Measurements from ENCODE around the gene OGFOD3. TPM values are rescaled to one million over a fixed set of nuclear protein-coding genes. Genes with fewer than 3 reads are reported as not detected.

OGFOD3 gene
- total RNA-seq, 1 donor from 2014 or later, result 63.9 TPM

DNA sequence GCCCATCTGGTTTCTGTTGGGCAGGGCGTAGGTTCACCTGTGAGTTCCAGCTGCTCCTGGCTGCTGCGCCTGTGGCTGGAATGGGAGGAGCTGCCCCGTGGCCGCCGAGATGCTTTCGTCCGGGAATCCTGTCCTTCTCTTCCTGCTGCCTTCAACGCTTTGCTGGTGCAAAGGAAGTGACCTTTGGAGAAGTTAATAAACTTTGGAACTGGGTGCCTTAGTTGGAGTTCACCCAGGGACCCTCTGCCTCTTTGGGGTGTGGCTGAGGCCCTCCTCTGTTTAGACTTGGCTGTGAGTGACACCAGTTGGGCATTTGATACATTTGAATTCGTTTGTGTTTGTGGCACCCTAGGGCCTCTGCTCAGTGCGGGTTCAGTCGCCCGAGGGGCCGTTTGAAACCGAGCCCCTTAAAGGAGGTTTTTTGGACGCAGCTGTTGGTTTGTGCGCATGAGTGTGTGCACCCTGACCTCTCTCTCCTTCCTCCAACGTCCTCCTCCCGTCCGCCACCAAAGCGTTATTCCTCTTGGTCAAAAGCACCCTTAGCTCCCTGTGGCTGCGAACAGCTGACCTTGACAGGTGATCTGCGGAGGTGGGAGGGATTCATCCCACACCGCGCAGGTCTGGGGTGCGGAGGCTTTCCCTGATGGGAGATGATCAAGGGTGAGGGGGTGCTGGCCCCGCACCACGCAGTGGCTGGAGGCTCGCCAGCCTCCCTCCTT lies 75.9 kb downstream of the OGFOD3 start:
- no peak for DNase-seq (ENCODE audit: low read depth)
- H3K4me3 ChIP-seq (ENCODE audit: low read depth, low read length), result no peak overlapping the region
- TF ChIP-seq CTCF (conservative IDR thresholded peaks at IDR 0.05; ENCODE audit: low read depth, low read length), result no peak

DNA sequence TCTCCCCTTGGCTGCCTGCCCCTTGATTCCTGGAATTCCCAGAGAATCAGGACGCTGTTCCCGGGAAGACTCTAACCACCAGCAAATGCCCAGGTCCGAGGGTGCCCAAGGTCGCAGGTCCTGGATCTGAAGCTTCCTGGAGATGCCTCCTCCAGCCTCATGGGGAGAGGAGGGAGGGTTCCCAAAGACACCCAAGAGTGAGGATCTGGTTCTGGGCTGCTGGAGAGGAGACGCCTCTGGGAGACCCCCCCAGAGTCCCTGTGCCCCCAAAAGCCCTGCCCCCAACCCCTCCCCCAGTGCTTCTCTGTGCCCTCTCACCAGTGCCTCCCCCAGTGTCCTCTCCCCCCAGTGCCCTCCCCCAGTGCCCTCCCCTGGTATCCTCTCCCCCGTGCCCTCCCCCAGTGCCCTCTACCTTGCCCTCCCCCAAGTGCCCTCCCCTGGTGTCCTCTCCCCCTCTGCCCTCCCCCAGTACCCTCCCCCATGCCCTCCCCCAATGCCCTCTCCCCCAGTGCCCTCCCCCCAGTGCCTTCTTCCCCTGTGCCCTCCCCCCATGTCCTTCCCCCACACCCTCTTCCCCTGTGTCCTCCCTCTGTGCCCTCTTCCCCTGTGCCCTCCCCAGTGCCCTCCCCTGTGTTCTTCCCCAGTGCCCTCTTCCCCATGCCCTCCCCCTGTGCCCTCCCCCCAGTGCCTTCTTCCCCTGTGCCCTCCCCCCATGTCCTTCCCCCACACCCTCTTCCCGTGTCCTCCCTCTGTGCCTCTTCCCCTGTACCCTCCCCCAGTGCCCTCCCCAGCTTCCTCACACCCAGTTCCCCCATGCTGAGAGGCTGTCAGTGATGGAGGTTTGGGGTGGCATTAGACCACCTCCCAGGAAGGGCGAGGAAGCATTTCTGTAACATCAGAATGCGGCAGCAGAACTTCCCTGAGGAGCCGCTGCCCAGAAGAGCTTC lies 78.5 kb downstream of the OGFOD3 start:
- no peak for DNase-seq (ENCODE audit: low read depth)
- no peak for TF ChIP-seq CTCF (conservative IDR thresholded peaks at IDR 0.05; ENCODE audit: low read depth, low read length)
- H3K4me3 ChIP-seq (ENCODE audit: low read depth, low read length), result peak overlapping the region; percentile 46

Other genes starting within 250 kb of the OGFOD3 start
- gene CCDC57, start 205.7 kb downstream of the OGFOD3 start, total RNA-seq, result 10.5 and 10.8 TPM in 2 replicates
- gene SLC16A3, start 189.5 kb downstream of the OGFOD3 start, total RNA-seq, result 169 and 190 TPM in 2 replicates
- 32.0 and 54.1 TPM in 2 replicates for gene CSNK1D, start 144.9 kb downstream of the OGFOD3 start, total RNA-seq
- gene CD7, start 101.0 kb downstream of the OGFOD3 start, total RNA-seq, result not detected in 2 replicates
- gene SECTM1, start 84.8 kb downstream of the OGFOD3 start, total RNA-seq, result 0.75 and 1.9 TPM in 2 replicates
- gene TEX19, start 59.3 kb downstream of the OGFOD3 start, total RNA-seq, result 0.07 TPM in 1 of 2 replicates, not detected in the other
- not detected in 2 replicates for gene UTS2R, start 46.8 kb downstream of the OGFOD3 start, total RNA-seq
- 10.7 and 11.4 TPM in 2 replicates for gene HEXD, start 239 bp downstream of the OGFOD3 start, total RNA-seq
- 72.1 and 78.8 TPM in 2 replicates for gene CYBC1, start 32.2 kb upstream of the OGFOD3 start, total RNA-seq
- 45.4 and 64.4 TPM in 2 replicates for gene NARF, start 40.2 kb upstream of the OGFOD3 start, total RNA-seq
- 33.4 and 46.4 TPM in 2 replicates for gene FOXK2, start 101.1 kb upstream of the OGFOD3 start, total RNA-seq
- 81.3 and 94.4 TPM in 2 replicates for gene WDR45B, start 229.9 kb upstream of the OGFOD3 start, total RNA-seq